Measurements from ENCODE around the gene FANK1.
"Not testable (repeated sequence)": the region's sequence is repeated elsewhere in the genome, so short reads cannot be mapped to it uniquely, and the experiment has no call there.

Gene FANK1

GRCh38 chr10:125961743-125962142 lies 65.4 kb downstream of the FANK1 start:
- no peak for DNase-seq (ENCODE audit: low read depth)
- TF ChIP-seq, protein P1, sequence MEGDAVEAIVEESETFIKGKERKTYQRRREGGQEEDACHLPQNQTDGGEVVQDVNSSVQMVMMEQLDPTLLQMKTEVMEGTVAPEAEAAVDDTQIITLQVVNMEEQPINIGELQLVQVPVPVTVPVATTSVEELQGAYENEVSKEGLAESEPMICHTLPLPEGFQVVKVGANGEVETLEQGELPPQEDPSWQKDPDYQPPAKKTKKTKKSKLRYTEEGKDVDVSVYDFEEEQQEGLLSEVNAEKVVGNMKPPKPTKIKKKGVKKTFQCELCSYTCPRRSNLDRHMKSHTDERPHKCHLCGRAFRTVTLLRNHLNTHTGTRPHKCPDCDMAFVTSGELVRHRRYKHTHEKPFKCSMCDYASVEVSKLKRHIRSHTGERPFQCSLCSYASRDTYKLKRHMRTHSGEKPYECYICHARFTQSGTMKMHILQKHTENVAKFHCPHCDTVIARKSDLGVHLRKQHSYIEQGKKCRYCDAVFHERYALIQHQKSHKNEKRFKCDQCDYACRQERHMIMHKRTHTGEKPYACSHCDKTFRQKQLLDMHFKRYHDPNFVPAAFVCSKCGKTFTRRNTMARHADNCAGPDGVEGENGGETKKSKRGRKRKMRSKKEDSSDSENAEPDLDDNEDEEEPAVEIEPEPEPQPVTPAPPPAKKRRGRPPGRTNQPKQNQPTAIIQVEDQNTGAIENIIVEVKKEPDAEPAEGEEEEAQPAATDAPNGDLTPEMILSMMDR (IDR thresholded peaks at IDR 0.05; ENCODE audit: insufficient read depth, low read depth, low read length, missing control alignments): no peak
- H3K4me3 ChIP-seq (ENCODE audit: low read length): no peak overlapping the region

GRCh38 chr10:125962200-125962599 lies 65.8 kb downstream of the FANK1 start:
- no peak overlapping the region for H3K4me3 ChIP-seq (ENCODE audit: low read length)
- no peak for DNase-seq (ENCODE audit: low read depth)
- TF ChIP-seq, protein P1 (IDR thresholded peaks at IDR 0.05; ENCODE audit: insufficient read depth, low read depth, low read length, missing control alignments): no peak

- DNase-seq (ENCODE audit: low read depth): no peak
- no peak overlapping the region for H3K4me3 ChIP-seq (ENCODE audit: low read length)
- TF ChIP-seq, protein P1 (IDR thresholded peaks at IDR 0.05; ENCODE audit: insufficient read depth, low read depth, low read length, missing control alignments): no peak
Observed at GRCh38 chr10:125964558-125964957, 68.2 kb downstream of the FANK1 start.

- TF ChIP-seq, protein P1 (IDR thresholded peaks at IDR 0.05; ENCODE audit: insufficient read depth, low read depth, low read length, missing control alignments): no peak
- DNase-seq (ENCODE audit: low read depth): peak; percentile 61
- H3K4me3 ChIP-seq (ENCODE audit: low read length): no peak overlapping the region
Observed at GRCh38 chr10:125967533-125967932, 71.2 kb downstream of the FANK1 start.

- not testable (repeated sequence) for H3K4me3 ChIP-seq (ENCODE audit: low read length); DNase-seq (ENCODE audit: low read depth)
Observed at GRCh38 chr10:125970077-125970630, 73.8 kb downstream of the FANK1 start.

DNA sequence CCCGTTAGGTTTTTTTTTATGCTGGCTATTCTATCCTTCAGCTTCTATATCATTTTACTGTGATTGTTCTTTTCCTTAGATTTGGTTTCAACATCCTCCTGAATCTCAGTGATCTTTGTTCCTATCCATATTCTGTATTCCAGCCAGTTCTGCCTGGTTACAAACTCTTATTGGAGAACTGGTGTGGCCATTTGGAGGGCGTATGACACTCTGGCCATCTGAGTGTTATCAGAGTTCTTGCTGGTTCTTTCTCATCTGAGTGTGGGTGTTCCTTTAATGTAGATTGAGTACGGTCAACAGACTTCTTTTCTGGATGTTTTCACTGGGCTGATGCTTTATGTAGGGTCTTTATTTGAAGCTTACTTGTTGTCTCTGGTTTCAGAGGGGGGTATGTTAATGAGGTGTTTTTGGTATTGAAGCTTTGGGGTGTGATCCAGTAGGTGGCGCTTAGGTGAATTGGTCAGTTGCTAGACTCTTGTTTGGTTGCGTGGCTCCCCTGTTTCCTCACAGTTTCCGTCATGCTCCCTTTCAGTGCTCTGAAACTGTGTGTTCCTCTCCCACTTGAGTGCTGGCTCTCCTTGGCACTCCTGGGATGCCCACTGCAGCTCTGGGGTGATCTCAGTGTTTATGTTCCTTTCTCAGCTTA lies 80.7 kb downstream of the FANK1 start:
- H3K4me3 ChIP-seq (ENCODE audit: low read length): no peak overlapping the region
- DNase-seq (ENCODE audit: low read depth): no peak
- TF ChIP-seq, protein P1 (IDR thresholded peaks at IDR 0.05; ENCODE audit: insufficient read depth, low read depth, low read length, missing control alignments): no peak

- DNase-seq (ENCODE audit: low read depth): no peak
- no peak overlapping the region for H3K4me3 ChIP-seq (ENCODE audit: low read length)
- TF ChIP-seq, protein P1 (IDR thresholded peaks at IDR 0.05; ENCODE audit: insufficient read depth, low read depth, low read length, missing control alignments): no peak
Observed at GRCh38 chr10:125979976-125980375, 83.6 kb downstream of the FANK1 start.

Data from epithelial cell of esophagus (primary cell).